Right ventricle myocardium superior (tissue), 1 donor: ENCODE results near the gene SEMA3D. TPM values are rescaled to one million over a fixed set of nuclear protein-coding genes. Genes with fewer than 3 reads are reported as not detected.

Experiments used
- ATAC-seq: fragments of 200-7000 bp; cut with Tn5 transposase; one replicate; pipeline ENCODE4 v1.9.1; 2020; ENCODE audit warnings: mild to moderate bottlenecking; ENCODE audit not compliant: poor library complexity
- DNase-seq: peaks from one replicate; pipeline ENCODE4 v3.0.0-alpha.2; 2020
- intact Hi-C: fragments of 100-400 bp; cut with DNase I; formaldehyde crosslinking; loops from one replicate; pipeline ENCODE4 v1.11.2; 2022
- total RNA-seq: library from RNA; stranded (reverse); fragmentation: NEBNext Ultra II Directional; extraction: Animal tissue kit (Norgen Biotek cat#: 25700); gene quantifications from one replicate; pipeline ENCODE4 v1.2.1, GENCODE V29; 2021
- donor health status: DM: no; HTN: yes; CAD: no; lungs with severe emphysema.

SEMA3D gene
- total RNA-seq, 1 donor from 2014 or later: 1.1 TPM

DNA sequence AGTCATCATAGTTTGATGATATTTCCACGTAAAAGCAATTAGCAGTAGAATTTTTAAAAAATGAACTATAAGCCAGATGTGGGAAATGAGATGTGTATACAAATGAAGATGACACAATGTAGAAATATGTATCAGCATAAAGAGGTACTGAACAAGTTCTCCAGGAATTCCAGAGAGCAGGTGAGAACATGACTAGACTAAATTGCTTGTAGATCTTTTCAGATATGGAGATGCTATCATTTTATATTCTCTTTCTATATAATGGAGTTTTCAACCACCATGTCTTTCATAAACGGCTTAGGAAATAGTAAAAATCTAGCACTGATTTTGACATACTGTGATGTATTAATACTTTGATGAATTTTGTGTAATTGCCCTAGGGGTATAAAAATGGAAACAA lies 130.9 kb downstream of the SEMA3D start:
- intact Hi-C loops: no loop called here
- ATAC-seq (no peak), DNase-seq (no peak)

DNA sequence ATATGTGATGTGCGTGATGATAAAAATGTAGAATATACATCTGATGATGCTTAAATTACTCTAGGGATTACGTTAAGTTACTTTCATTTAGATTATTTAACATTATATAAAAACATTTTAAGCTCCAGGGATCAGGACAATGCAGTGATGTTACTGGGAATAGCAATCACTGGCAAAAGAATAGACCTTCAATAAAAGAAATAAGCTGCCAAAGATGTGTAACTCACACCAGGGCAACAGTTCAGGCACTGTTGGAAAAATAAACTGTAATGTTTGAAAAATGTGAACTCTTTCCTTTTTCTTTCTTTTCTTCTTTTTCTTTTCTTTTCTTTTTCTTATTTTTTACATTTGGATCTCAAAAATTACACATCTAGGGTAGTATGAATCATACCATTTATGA lies 131.7 kb downstream of the SEMA3D start:
- DNase-seq (no peak), ATAC-seq (no peak)
- intact Hi-C loops: no loop called here

- intact Hi-C loops: no loop called here
- DNase-seq (no peak), ATAC-seq (no peak)
Measured at GRCh38 chr7:85054306-85054705, 132.6 kb downstream of the SEMA3D start.

GRCh38 chr7:85052894-85053293 lies 134.0 kb downstream of the SEMA3D start:
- ATAC-seq (no peak), DNase-seq (no peak)
- intact Hi-C loops: no loop called here

DNA sequence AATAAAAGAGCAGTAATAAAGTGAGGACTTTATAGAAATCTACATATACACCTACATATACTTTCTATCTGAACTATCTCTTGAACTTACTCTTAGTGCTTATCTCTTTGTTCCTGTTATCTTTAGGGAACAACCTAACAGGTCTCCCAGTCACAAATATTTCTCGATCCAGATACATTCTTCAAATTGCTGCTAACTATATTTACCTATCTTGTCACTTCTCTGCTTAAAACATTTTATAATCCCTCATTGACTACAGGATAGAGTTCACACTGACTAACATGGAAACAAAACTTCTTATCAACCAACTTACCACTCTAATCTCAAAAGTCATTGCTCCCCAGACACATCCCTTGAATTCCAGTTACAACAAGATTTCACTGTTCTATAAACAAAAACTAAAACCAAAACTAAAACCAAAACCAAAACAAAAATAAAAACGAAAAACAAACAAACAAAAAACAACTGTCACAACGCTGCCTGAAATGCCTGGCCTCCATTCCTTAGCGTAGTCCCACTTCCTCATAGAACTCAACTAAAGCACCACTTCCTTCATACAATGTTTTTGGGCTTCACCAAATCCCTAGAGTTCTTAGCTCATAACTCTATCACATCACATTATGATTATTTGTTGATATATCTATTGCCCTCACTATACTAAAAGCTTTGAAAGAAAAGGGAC lies 134.7 kb downstream of the SEMA3D start:
- intact Hi-C loops: no loop called here
- no peak for DNase-seq
- no peak for ATAC-seq

DNA sequence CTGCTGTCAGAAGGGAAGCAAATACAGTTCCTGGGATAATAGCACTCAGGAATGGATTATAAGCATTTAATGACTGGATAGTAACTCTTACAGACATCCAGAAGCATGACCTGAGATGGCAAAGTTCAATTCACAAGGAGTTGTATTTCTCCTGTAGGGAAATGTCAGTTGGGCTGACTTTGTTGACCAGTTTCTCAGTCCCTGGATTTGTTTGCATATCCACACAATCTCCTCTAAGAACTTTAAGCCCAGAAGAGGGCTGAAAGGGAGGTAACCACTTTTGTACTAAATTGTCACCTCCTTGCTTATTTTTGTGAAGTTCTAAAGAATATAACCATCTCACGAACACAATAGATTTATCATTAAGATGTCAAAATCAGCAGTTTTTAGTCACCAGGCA lies 140.3 kb downstream of the SEMA3D start:
- no peak for ATAC-seq
- DNase-seq: no peak
- intact Hi-C loops: no loop called here

- ATAC-seq: peak; percentile 75
- intact Hi-C loops: loop anchor here (5.0 kb wide), 1 partner anchor 511 kb away; no protein-coding TSS in a partner anchor
- DNase-seq: peak; percentile 47
Measured at GRCh38 chr7:85041605-85042216, 145.1 kb downstream of the SEMA3D start.

DNA sequence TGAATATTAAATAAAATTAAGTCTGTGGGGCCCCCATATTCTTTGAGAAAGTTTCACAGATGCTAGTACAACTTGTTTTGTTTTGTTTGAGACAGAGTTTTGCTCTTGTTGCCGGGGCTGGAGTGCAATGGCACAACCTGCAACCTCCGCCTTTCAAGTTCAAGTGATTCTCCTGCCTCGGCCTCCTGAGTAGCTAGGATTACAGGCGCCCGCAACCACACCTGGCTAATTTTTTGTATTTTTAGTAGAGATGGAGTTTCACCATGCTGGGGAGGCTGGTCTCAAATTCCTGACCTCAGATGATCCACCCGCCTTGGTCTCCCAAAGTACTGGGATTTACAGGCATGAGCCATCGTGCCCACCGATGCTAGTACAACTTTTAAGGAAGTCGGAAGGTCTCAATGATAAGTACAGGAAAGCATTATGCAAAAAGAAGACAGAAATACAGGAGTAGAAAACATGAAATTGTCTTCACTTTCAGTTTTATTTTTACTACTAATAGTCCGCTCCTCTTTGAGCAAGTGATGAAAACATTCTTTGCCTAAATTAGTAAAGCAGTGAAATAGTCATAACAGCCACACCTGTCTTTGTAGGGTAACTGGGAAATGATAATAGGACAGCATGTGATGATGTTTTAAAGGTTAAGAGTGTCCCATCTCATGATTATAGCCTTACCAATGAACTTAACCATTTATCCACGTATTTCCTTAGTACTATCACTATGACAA lies 147.5 kb downstream of the SEMA3D start:
- ATAC-seq (no peak), DNase-seq (no peak)
- intact Hi-C loops: no loop called here

DNA sequence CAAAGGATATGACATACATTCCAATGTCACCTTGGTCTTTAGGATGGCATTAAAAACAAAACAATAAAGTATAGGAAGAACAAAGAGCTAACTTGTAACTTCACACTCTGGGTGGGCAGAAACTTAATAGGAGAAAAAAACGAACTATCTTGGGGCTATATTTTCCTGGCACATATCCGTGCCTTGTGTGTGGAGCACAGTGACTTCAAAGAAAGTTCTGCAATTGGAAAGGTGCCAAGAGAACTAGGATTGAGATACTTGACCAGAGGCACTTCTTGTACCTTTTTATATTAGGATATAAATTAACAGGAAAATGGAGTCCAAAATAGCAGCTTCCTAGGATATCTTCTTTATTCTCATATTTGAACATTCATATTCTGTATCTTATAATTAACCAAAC lies 148.4 kb downstream of the SEMA3D start:
- no peak for ATAC-seq
- no peak for DNase-seq
- intact Hi-C loops: no loop called here

GRCh38 chr7:85033263-85033662 lies 153.6 kb downstream of the SEMA3D start:
- DNase-seq (no peak), ATAC-seq (no peak)
- intact Hi-C loops: no loop called here

GRCh38 chr7:85031475-85031874 lies 155.4 kb downstream of the SEMA3D start:
- DNase-seq (no peak), ATAC-seq (no peak)
- intact Hi-C loops: no loop called here

GRCh38 chr7:85030893-85031292 lies 156.0 kb downstream of the SEMA3D start:
- ATAC-seq: no peak
- DNase-seq: no peak
- intact Hi-C loops: no loop called here

- ATAC-seq: peak; percentile 85
- peak; percentile 61 for DNase-seq
- intact Hi-C loops: no loop called here
Measured at GRCh38 chr7:85025312-85025756, 161.5 kb downstream of the SEMA3D start.

DNA sequence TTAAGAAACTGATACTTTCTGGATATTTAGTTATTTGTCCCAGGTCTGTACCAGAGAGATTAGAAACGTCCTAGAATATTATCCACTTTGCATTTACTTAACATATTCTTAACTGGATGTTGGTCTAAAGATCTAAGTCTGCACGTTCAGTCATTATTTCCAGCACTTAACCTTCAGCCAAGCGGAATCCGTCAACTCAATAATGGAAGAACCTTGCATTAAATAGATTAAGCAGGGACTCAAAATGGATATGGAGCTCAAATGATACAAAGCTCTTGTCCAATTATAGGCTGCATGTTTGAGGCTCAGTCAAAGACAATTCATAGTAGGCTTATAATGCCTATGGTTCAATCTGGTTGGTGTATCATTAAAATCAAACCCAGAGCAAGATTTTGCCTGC lies 162.9 kb downstream of the SEMA3D start:
- intact Hi-C loops: loop anchor here (5.0 kb wide), 3 partner anchors 112 to 1087 kb away; no protein-coding TSS in a partner anchor
- ATAC-seq (no peak), DNase-seq (no peak)

DNA sequence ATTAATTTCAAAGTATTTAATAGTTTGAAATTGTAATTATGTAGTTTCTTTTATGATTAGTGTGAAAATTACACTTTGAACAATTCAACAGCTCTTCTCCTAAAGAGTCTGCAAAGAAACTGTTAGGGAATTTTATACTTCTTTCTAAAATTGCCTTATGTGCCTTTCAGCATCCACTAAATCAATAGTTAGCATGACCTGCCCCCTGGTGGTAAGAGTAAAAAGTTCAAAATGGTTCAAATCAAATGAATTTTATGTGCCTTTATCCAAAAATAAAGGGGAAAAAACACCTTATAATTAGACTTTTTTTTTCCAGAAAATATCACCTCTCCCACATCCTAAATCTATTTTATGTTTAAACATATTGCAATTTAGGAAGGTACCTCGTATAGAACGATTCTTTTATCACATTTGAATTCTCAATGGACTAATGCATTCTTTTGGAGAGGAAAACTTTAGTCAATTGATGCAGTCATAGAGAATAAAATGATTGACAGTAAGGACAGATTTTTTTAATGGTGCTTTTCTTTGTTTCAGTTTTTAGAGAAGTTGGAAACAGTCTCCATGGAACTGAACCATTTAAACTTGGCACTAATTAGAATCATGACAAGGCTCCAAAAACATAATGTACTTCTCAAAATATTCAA lies 163.7 kb downstream of the SEMA3D start:
- intact Hi-C loops: loop anchor here (5.0 kb wide), 3 partner anchors 111 to 1086 kb away; no protein-coding TSS in a partner anchor
- no peak for DNase-seq
- no peak for ATAC-seq

- intact Hi-C loops: loop anchor here (5.0 kb wide), 3 partner anchors 110 to 1085 kb away; no protein-coding TSS in a partner anchor
- DNase-seq (no peak), ATAC-seq (no peak)
Measured at GRCh38 chr7:85022064-85022697, 164.7 kb downstream of the SEMA3D start.

DNA sequence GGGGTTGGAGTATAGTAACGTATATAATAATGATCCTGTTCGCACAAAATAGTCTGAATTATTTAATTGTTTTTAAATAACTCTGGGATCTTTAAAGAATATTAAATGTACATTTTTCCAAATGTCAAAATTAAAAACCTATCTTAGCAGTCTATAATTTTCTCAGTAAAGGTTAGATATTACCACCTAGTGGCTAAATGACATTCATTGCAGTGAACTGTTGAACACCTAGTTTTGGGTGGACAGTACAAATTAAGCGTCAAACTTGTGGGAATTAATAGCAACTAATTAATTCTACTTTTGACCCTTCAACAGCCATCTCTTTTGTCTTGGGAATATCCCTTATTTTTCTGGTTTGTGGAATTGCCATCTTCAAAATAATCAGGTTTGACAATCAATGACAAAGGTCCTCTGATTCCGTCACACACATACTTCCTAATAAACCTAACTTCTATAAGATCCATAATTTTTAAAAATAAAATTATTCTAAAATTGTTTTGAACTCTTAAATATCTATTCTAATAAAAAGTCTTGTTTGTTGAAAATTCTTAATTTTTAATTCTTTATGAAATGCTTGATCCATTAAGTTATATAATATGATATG lies 165.7 kb downstream of the SEMA3D start:
- intact Hi-C loops: loop anchor here (5.0 kb wide), 3 partner anchors 109 to 1084 kb away; no protein-coding TSS in a partner anchor
- ATAC-seq (no peak), DNase-seq (no peak)

- intact Hi-C loops: loop anchor here (5.0 kb wide), 3 partner anchors 107 to 1082 kb away; no protein-coding TSS in a partner anchor
- ATAC-seq (no peak), DNase-seq (no peak)
Measured at GRCh38 chr7:85019778-85020177, 167.1 kb downstream of the SEMA3D start.
